Neural cell (in vitro differentiated cells): ENCODE data around the gene EGR4. TPM values are rescaled to one million over a fixed set of nuclear protein-coding genes. Genes with fewer than 3 reads are reported as not detected.

Experiments used
- H2AFZ ChIP-seq: fragments of 200-600, 300-800 bp; sonication (generic), shearing (Covaris generic); 2 replicates; pipeline ENCODE4 v1.6.0; 2014; ENCODE audit warnings: low read depth, mild to moderate bottlenecking, antibody characterized with exemption, low read length, moderate library complexity
- H3F3A ChIP-seq: fragments of 200-600 bp; shearing (Covaris generic); 2 replicates; pipeline ENCODE4 v1.6.1; 2016; ENCODE audit warnings: mild to moderate bottlenecking, moderate library complexity, mixed read lengths, antibody characterized with exemption, low read length; ENCODE audit not compliant: insufficient read depth, poor library complexity, severe bottlenecking
- H3K27ac ChIP-seq: fragments of 200-600, 300-800 bp; sonication (generic), shearing (Covaris generic); 2 replicates; pipeline ENCODE4 v1.5.1; 2014; ENCODE audit warnings: mild to moderate bottlenecking, low read length, moderate library complexity
- H3K27me3 ChIP-seq: fragments of 300-800, 200-600 bp; sonication (generic), shearing (Covaris generic); 2 replicates; pipeline ENCODE4 v1.6.0; 2014; ENCODE audit warnings: mild to moderate bottlenecking, low read depth, low read length, moderate library complexity; ENCODE audit not compliant: insufficient read depth
- H3K36me3 ChIP-seq: fragments of 300-800, 200-600 bp; sonication (generic), shearing (Covaris generic); 2 replicates; pipeline ENCODE4 v1.5.1; 2014; ENCODE audit warnings: mild to moderate bottlenecking, antibody characterized with exemption, low read length, moderate library complexity; ENCODE audit not compliant: insufficient read depth
- H3K4me2 ChIP-seq: fragments of 300-800, 200-600 bp; sonication (generic), shearing (Covaris generic); 2 replicates; pipeline ENCODE4 v1.6.0; 2014; ENCODE audit warnings: mild to moderate bottlenecking, low read length
- H3K4me3 ChIP-seq: fragments of 300-800, 200-600 bp; sonication (generic), shearing (Covaris generic); 2 replicates; pipeline ENCODE4 v1.5.1; 2014; ENCODE audit warnings: mild to moderate bottlenecking, low read length, moderate library complexity
- H3K79me2 ChIP-seq: fragments of 200-600 bp; shearing (Covaris generic); replicated peaks from 2 replicates; pipeline ENCODE4 v1.6.0; 2014; ENCODE audit warnings: mild to moderate bottlenecking, low read length, moderate library complexity; ENCODE audit not compliant: insufficient read depth
- H3K9ac ChIP-seq: fragments of 300-800, 200-600 bp; sonication (generic), shearing (Covaris generic); 2 replicates; pipeline ENCODE4 v1.6.1; 2016; ENCODE audit warnings: mild to moderate bottlenecking, low read length, mixed read lengths
- H3K9me2 ChIP-seq: fragments of 200-600 bp; shearing (Covaris generic); 2 replicates; pipeline ENCODE4 v1.6.1; 2016; ENCODE audit warnings: mild to moderate bottlenecking, low read length, mixed read lengths; ENCODE audit not compliant: insufficient read depth
- H3K9me3 ChIP-seq: fragments of 200-600, 300-800 bp; sonication (generic), shearing (Covaris generic); 2 replicates; pipeline ENCODE4 v1.6.1; 2016; ENCODE audit warnings: mild to moderate bottlenecking, mixed run types, low read length, moderate library complexity, mixed read lengths
- H4K20me1 ChIP-seq: fragments of 200-600 bp; shearing (Covaris generic); 2 replicates; pipeline ENCODE4 v1.6.1; 2016; ENCODE audit warnings: mild to moderate bottlenecking, mixed run types; ENCODE audit not compliant: insufficient read depth
- EP300 ChIP-seq: fragments of 450-650 bp; conservative IDR thresholded peaks from 2 replicates; pipeline ENCODE4 v1.6.1; 2014; ENCODE audit warnings: antibody characterized with exemption, mild to moderate bottlenecking, moderate library complexity; ENCODE audit not compliant: poor library complexity, severe bottlenecking
- EZH2 ChIP-seq: fragments of 200-600, 300-800 bp; shearing (Covaris generic), sonication (generic); IDR thresholded peaks from 2 replicates; pipeline ENCODE4 v1.6.1; 2014; ENCODE audit warnings: antibody characterized with exemption, low read length, borderline replicate concordance, mild to moderate bottlenecking; ENCODE audit not compliant: insufficient read depth, poor library complexity, severe bottlenecking
- MXI1 ChIP-seq: fragments of 450-650 bp; conservative IDR thresholded peaks from 2 replicates; pipeline ENCODE4 v1.6.1; 2014; ENCODE audit warnings: antibody characterized with exemption, mild to moderate bottlenecking; ENCODE audit not compliant: poor library complexity, severe bottlenecking
- POLR2AphosphoS5 ChIP-seq: IDR thresholded peaks from 2 replicates; pipeline ENCODE4 v1.6.1; 2012
- RAD21 ChIP-seq: fragments of 450-650 bp; conservative IDR thresholded peaks from 2 replicates; pipeline ENCODE4 v1.6.1; 2014; ENCODE audit warnings: antibody characterized with exemption, mild to moderate bottlenecking, moderate library complexity
- REST ChIP-seq: IDR thresholded peaks from 2 replicates; pipeline ENCODE4 v1.6.1; 2012; ENCODE audit warnings: borderline replicate concordance
- SMC3 ChIP-seq: fragments of 450-650 bp; conservative IDR thresholded peaks from 2 replicates; pipeline ENCODE4 v1.6.1; 2014; ENCODE audit warnings: antibody characterized with exemption, mild to moderate bottlenecking, moderate library complexity; ENCODE audit not compliant: poor library complexity
- TAF1 ChIP-seq: IDR thresholded peaks from 2 replicates; pipeline ENCODE4 v1.6.1; 2012; ENCODE audit warnings: low read depth
- polyA plus RNA-seq: library from polyadenylated mRNA; depleted of rRNA; stranded (reverse); fragments of >200 nt; gene quantifications from 2 replicates; pipeline ENCODE4 v1.2.3, GENCODE V29; 2014
- TF ChIP-seq, protein P1 (sequence below): fragments of 450-650 bp; IDR thresholded peaks from 2 replicates; pipeline ENCODE4 v1.5.1; 2014; ENCODE audit warnings: antibody characterized with exemption, mild to moderate bottlenecking, moderate library complexity; ENCODE audit not compliant: poor library complexity, severe bottlenecking

Gene EGR4
- polyA plus RNA-seq, 1 donor from 2014 or later: not detected

DNA sequence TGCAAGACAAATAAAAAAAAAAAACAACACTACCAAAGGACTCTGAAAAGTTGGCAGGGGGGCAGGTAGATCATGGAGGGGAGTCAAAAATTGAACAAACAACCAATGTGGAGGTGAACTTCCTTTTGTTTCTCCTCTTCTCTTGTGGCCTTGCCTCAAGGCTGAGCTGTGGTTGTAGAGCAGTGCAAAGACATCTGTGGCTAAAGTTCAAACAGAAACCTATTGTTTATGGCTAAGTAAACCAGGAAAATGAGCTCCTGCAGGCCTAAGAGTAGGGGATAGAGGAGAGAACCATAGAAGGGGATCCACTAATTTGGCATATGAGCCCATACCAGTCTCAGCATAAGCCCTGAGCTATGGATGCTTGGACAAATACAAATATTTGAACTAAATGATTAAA lies 40.2 kb upstream of the EGR4 start:
- Histone ChIP-seq H3K27me3 (no peaks in the 10 kb centered on the region), H4K20me1 (no peaks in the 10 kb centered on the region), H3K4me2 (no peak overlapping the region), H3F3A (no peaks in the 10 kb centered on the region), H3K4me3 (no peak overlapping the region), H3K79me2 (no peaks in the 10 kb centered on the region), H3K27ac (no peak overlapping the region), H3K9me2 (no peaks in the 10 kb centered on the region), H3K9ac (no peak overlapping the region), H3K9me3 (no peaks in the 10 kb centered on the region), H3K36me3 (no peaks in the 10 kb centered on the region), H2AFZ (no peak overlapping the region)
- TF ChIP-seq EP300 (no peak), EZH2 (no peak), TAF1 (no peak), MXI1 (no peak), REST (no peak), POLR2AphosphoS5 (no peak), SMC3 (no peak)
- TF ChIP-seq, protein P1, sequence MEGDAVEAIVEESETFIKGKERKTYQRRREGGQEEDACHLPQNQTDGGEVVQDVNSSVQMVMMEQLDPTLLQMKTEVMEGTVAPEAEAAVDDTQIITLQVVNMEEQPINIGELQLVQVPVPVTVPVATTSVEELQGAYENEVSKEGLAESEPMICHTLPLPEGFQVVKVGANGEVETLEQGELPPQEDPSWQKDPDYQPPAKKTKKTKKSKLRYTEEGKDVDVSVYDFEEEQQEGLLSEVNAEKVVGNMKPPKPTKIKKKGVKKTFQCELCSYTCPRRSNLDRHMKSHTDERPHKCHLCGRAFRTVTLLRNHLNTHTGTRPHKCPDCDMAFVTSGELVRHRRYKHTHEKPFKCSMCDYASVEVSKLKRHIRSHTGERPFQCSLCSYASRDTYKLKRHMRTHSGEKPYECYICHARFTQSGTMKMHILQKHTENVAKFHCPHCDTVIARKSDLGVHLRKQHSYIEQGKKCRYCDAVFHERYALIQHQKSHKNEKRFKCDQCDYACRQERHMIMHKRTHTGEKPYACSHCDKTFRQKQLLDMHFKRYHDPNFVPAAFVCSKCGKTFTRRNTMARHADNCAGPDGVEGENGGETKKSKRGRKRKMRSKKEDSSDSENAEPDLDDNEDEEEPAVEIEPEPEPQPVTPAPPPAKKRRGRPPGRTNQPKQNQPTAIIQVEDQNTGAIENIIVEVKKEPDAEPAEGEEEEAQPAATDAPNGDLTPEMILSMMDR: no peak

DNA sequence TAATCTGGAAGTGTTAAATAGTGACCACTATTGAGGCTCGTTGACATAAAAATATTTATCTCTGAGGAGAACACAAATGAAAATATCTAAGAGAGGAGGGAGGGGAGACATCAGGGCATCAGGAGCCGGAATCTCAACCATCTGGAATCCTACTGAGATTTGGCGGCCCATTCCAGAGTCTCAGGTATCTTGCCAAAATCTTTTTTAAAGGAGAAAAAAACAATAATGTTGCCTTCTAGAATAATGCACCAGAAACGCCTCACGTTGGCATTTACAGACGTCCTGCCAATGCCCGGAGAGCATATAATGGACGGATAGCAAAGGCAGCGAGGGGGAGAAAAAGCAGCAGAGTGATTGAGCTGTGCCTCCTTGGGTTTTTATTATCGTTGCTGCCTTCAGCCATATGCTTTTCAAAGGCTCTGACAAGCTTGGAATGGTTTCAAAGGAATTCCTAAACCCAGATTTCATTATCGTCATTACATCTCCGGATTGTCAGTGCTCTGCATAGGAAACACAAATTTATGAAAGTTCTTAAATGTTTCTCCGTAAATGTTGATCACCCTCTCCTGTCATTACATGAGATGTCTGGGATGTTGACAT lies 30.9 kb upstream of the EGR4 start:
- H3K79me2 ChIP-seq: no peaks in the 10 kb centered on the region
- H3K4me2 ChIP-seq: no peak overlapping the region
- TF ChIP-seq MXI1 (no peak), EP300 (no peak), SMC3 (no peak), RAD21 (no peak), TAF1 (no peak), EZH2 (no peak)
- TF ChIP-seq, protein P1: no peak
- H3K9me2 ChIP-seq: no peaks in the 10 kb centered on the region
- H2AFZ ChIP-seq: no peak overlapping the region
- no peaks in the 10 kb centered on the region for H3F3A ChIP-seq
- no peak overlapping the region for H3K4me3 ChIP-seq
- no peaks in the 10 kb centered on the region for H3K36me3 ChIP-seq
- no peaks in the 10 kb centered on the region for H3K9me3 ChIP-seq
- H3K27ac ChIP-seq: no peak overlapping the region
- no peaks in the 10 kb centered on the region for H3K27me3 ChIP-seq
- no peak overlapping the region for H3K9ac ChIP-seq
- H4K20me1 ChIP-seq: no peaks in the 10 kb centered on the region
